HepG2 (cell line): ENCODE results near the gene ATP5MK. TPM values are rescaled to one million over a fixed set of nuclear protein-coding genes. Genes with fewer than 3 reads are reported as not detected.

Source experiments
- ATRX ChIP-seq: sonication (generic); formaldehyde crosslinking; IDR thresholded peaks from 2 replicates; pipeline ENCODE4 v1.4.0; 2020; ENCODE audit warnings: missing genetic modification reagents, borderline replicate concordance
- ELF1 ChIP-seq: sonication (generic); formaldehyde crosslinking; IDR thresholded peaks from 2 replicates; pipeline ENCODE4 v1.4.0; 2020; ENCODE audit warnings: missing genetic modification reagents
- GATA4 ChIP-seq: sonication (generic); IDR thresholded peaks from 2 replicates; pipeline ENCODE4 v1.6.1; 2016; ENCODE audit warnings: antibody characterized with exemption, low read depth, borderline replicate concordance
- RBFOX2 ChIP-seq: fragments of 200-400 bp; formaldehyde crosslinking; IDR thresholded peaks from 2 replicates; pipeline ENCODE4 v1.6.1; 2017; ENCODE audit warnings: low read depth, mild to moderate bottlenecking, low read length
- SOX6 ChIP-seq, 2 experiments: fragments of 450-650 bp in 1 of 2; sonication (generic) in 1 of 2; formaldehyde crosslinking in 1 of 2; IDR thresholded peaks; 2 replicates each; pipeline versions ENCODE4 v1.4.0 to v1.6.1; 2017 to 2020; ENCODE audit warnings: antibody characterized with exemption in 1 of 2, mild to moderate bottlenecking in 1 of 2, missing genetic modification reagents in 1 of 2
- SYNCRIP ChIP-seq: fragments of 200-400 bp; formaldehyde crosslinking; IDR thresholded peaks from 2 replicates; pipeline ENCODE4 v1.6.1; 2018; ENCODE audit warnings: mild to moderate bottlenecking, low read depth, low read length; ENCODE audit not compliant: insufficient read depth
- TSC22D2 ChIP-seq: sonication (generic); formaldehyde crosslinking; IDR thresholded peaks from 2 replicates; pipeline ENCODE4 v1.5.1; 2020; ENCODE audit warnings: missing genetic modification reagents, mild to moderate bottlenecking, borderline replicate concordance
- USF2 ChIP-seq, 2 experiments: sonication (generic) in 1 of 2; formaldehyde crosslinking in 1 of 2; IDR thresholded peaks; 2 replicates each; pipeline versions ENCODE4 v1.5.1 to v1.6.1; 2011 to 2020; ENCODE audit warnings: borderline replicate concordance in 1 of 2, low read depth in 1 of 2, low read length in 1 of 2, mild to moderate bottlenecking in 1 of 2, missing genetic modification reagents in 1 of 2, moderate library complexity in 1 of 2
- XRCC5 ChIP-seq: fragments of 200-400 bp; formaldehyde crosslinking; optimal IDR thresholded peaks from 2 replicates; pipeline ENCODE3; 2017; ENCODE audit warnings: mild to moderate bottlenecking, low read length
- ZEB1 ChIP-seq: IDR thresholded peaks from 2 replicates; pipeline ENCODE4 v1.6.1; 2012; ENCODE audit warnings: mild to moderate bottlenecking, low read depth, inconsistent platforms; ENCODE audit not compliant: insufficient replicate concordance
- ZFP41 ChIP-seq: sonication (generic); formaldehyde crosslinking; IDR thresholded peaks from 2 replicates; pipeline ENCODE4 v1.4.0; 2020; ENCODE audit warnings: mild to moderate bottlenecking, missing genetic modification reagents, borderline replicate concordance
- ZNF652 ChIP-seq: IDR thresholded peaks from 2 replicates; pipeline ENCODE4 v1.6.1; 2016; ENCODE audit warnings: low read depth, borderline replicate concordance
- ZNF768 ChIP-seq: sonication (generic); formaldehyde crosslinking; IDR thresholded peaks from 2 replicates; pipeline ENCODE4 v1.4.0; 2020; ENCODE audit warnings: missing genetic modification reagents
- ZNF891 ChIP-seq: sonication (generic); formaldehyde crosslinking; IDR thresholded peaks from 2 replicates; pipeline ENCODE4 v1.5.0; 2020; ENCODE audit warnings: mild to moderate bottlenecking, missing genetic modification reagents
- polyA plus RNA-seq, 8 experiments: library from polyadenylated mRNA; depleted of rRNA in 3 of 8; stranded (reverse) in 7 of 8; unstranded in 1 of 8; fragments of >200 nt; fragmentation: Illumina TruSeq in 4 of 8; extraction: Trizol in 4 of 8; gene quantifications; 2 replicates each; pipeline versions ENCODE4 v1.2.1 to v1.2.3, GENCODE V29; 2011 to 2016; ENCODE audit warnings: low read depth in 4 of 8, missing spikeins in 1 of 8, mixed read lengths in 1 of 8; ENCODE audit not compliant: insufficient read depth in 1 of 8
- total RNA-seq, 5 experiments: library from RNA; depleted of rRNA; stranded (reverse); fragments of >200 nt; fragmentation: Illumina TruSeq; extraction: Trizol; gene quantifications; 2 replicates each; pipeline ENCODE4 v1.2.3, GENCODE V29; 2016; ENCODE audit warnings: low read depth in 1 of 5
- TF ChIP-seq, protein P1 (sequence below): sonication (generic); formaldehyde crosslinking; IDR thresholded peaks from 2 replicates; pipeline ENCODE4 v1.4.0; 2020; ENCODE audit warnings: missing genetic modification reagents
- TF ChIP-seq, protein P2 (sequence below): sonication (generic); formaldehyde crosslinking; conservative IDR thresholded peaks from 2 replicates; pipeline ENCODE4 v1.5.0; 2020; ENCODE audit warnings: missing genetic modification reagents
- TF ChIP-seq, protein P3 (sequence below): sonication (generic); formaldehyde crosslinking; IDR thresholded peaks from 2 replicates; pipeline ENCODE4 v1.4.0; 2020; ENCODE audit warnings: missing genetic modification reagents, borderline replicate concordance

ATP5MK gene
- total and polyA plus RNA-seq, 2 of the 13 experiments (the other 11 are each of a cell fraction or from before 2014, with no cell fraction given), result 312 to 517 TPM

- TF ChIP-seq USF2 (IDR thresholded peaks at IDR 0.05; ENCODE audit: low read depth, low read length) (no peak), USF2 (CRISPR knock-in tag; IDR thresholded peaks at IDR 0.05; ENCODE audit: borderline replicate concordance) (no peak; the same call in 1 of the 2 replicates), ZEB1 (no peak), ZNF652 (CRISPR knock-in tag) (0 out of 2 replicates have a peak, but pooled peaks have one; percentile 13), ELF1 (CRISPR knock-in tag) (peak; percentile 89), ATRX (no peak), SOX6 (IDR thresholded peaks at IDR 0.05) (no peak), SOX6 (CRISPR knock-in tag; IDR thresholded peaks at IDR 0.05) (peak; percentile 61), ZNF891 (CRISPR knock-in tag) (no peak; the same call in 1 of the 2 replicates), RBFOX2 (peak; percentile 69; the same call in 1 of the 2 replicates), ZFP41 (no peak; the same call in 1 of the 2 replicates), ZNF768 (CRISPR knock-in tag) (peak; percentile 57; the same call in 1 of the 2 replicates), GATA4 (peak; percentile 74; the same call in 1 of the 2 replicates), XRCC5 (peak; percentile 50), SYNCRIP (no peak), TSC22D2 (peak; percentile 63; the same call in 1 of the 2 replicates)
- TF ChIP-seq, protein P1, sequence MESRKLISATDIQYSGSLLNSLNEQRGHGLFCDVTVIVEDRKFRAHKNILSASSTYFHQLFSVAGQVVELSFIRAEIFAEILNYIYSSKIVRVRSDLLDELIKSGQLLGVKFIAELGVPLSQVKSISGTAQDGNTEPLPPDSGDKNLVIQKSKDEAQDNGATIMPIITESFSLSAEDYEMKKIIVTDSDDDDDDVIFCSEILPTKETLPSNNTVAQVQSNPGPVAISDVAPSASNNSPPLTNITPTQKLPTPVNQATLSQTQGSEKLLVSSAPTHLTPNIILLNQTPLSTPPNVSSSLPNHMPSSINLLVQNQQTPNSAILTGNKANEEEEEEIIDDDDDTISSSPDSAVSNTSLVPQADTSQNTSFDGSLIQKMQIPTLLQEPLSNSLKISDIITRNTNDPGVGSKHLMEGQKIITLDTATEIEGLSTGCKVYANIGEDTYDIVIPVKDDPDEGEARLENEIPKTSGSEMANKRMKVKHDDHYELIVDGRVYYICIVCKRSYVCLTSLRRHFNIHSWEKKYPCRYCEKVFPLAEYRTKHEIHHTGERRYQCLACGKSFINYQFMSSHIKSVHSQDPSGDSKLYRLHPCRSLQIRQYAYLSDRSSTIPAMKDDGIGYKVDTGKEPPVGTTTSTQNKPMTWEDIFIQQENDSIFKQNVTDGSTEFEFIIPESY (CRISPR knock-in tag), result peak; percentile 44; the same call in 1 of the 2 replicates
- TF ChIP-seq, protein P2, sequence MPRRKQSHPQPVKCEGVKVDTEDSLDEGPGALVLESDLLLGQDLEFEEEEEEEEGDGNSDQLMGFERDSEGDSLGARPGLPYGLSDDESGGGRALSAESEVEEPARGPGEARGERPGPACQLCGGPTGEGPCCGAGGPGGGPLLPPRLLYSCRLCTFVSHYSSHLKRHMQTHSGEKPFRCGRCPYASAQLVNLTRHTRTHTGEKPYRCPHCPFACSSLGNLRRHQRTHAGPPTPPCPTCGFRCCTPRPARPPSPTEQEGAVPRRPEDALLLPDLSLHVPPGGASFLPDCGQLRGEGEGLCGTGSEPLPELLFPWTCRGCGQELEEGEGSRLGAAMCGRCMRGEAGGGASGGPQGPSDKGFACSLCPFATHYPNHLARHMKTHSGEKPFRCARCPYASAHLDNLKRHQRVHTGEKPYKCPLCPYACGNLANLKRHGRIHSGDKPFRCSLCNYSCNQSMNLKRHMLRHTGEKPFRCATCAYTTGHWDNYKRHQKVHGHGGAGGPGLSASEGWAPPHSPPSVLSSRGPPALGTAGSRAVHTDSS (CRISPR knock-in tag), result no peak
- TF ChIP-seq, protein P3, sequence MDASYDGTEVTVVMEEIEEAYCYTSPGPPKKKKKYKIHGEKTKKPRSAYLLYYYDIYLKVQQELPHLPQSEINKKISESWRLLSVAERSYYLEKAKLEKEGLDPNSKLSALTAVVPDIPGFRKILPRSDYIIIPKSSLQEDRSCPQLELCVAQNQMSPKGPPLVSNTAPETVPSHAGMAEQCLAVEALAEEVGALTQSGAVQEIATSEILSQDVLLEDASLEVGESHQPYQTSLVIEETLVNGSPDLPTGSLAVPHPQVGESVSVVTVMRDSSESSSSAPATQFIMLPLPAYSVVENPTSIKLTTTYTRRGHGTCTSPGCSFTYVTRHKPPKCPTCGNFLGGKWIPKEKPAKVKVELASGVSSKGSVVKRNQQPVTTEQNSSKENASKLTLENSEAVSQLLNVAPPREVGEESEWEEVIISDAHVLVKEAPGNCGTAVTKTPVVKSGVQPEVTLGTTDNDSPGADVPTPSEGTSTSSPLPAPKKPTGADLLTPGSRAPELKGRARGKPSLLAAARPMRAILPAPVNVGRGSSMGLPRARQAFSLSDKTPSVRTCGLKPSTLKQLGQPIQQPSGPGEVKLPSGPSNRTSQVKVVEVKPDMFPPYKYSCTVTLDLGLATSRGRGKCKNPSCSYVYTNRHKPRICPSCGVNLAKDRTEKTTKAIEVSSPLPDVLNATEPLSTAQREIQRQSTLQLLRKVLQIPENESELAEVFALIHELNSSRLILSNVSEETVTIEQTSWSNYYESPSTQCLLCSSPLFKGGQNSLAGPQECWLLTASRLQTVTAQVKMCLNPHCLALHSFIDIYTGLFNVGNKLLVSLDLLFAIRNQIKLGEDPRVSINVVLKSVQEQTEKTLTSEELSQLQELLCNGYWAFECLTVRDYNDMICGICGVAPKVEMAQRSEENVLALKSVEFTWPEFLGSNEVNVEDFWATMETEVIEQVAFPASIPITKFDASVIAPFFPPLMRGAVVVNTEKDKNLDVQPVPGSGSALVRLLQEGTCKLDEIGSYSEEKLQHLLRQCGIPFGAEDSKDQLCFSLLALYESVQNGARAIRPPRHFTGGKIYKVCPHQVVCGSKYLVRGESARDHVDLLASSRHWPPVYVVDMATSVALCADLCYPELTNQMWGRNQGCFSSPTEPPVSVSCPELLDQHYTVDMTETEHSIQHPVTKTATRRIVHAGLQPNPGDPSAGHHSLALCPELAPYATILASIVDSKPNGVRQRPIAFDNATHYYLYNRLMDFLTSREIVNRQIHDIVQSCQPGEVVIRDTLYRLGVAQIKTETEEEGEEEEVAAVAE (CRISPR knock-in tag), result peak; percentile 76; the same call in 1 of the 2 replicates
These were observed 28.3 kb downstream of the ATP5MK start, which contains the start of gene TAF5 (continued) for GRCh38 chr10:103367782-103368518.
